ENCODE data around the gene MED25. TPM values are rescaled to one million over a fixed set of nuclear protein-coding genes. Genes with fewer than 3 reads are reported as not detected.
"Not testable (repeated sequence)": the region's sequence is repeated elsewhere in the genome, so short reads cannot be mapped to it uniquely, and the experiment has no call there.

Gene MED25
- total RNA-seq, 1 donor from 2014 or later: 66.0 TPM

- DNase-seq (ENCODE audit: low spot score): no peak
Measured at GRCh38 chr19:49816590-49816989, 1.5 kb upstream of the MED25 start.

- no peak for DNase-seq (ENCODE audit: low spot score)
Measured at GRCh38 chr19:49818649-49819370, 721 bp downstream of the MED25 start.

- DNase-seq (ENCODE audit: low spot score): not testable (repeated sequence)
Measured at GRCh38 chr19:49819452-49820115, 1.5 kb downstream of the MED25 start.

- no peak for DNase-seq (ENCODE audit: low spot score)
Measured at GRCh38 chr19:49820125-49820524, 2.0 kb downstream of the MED25 start.

GRCh38 chr19:49823472-49823871 lies 5.4 kb downstream of the MED25 start:
- no peak for DNase-seq (ENCODE audit: low spot score)

- DNase-seq (ENCODE audit: low spot score): no peak
Measured at GRCh38 chr19:49824662-49825061, 6.6 kb downstream of the MED25 start.

- no peak for DNase-seq (ENCODE audit: low spot score)
Measured at GRCh38 chr19:49827034-49827433, 8.9 kb downstream of the MED25 start.

- no peak for DNase-seq (ENCODE audit: low spot score)
Measured at GRCh38 chr19:49829200-49829599, 11.1 kb downstream of the MED25 start.

GRCh38 chr19:49829721-49830120 lies 11.6 kb downstream of the MED25 start:
- no peak for DNase-seq (ENCODE audit: low spot score)

GRCh38 chr19:49830766-49831165 lies 12.7 kb downstream of the MED25 start:
- no peak for DNase-seq (ENCODE audit: low spot score)

GRCh38 chr19:49831592-49831991 lies 13.5 kb downstream of the MED25 start:
- DNase-seq (ENCODE audit: low spot score): no peak

- no peak for DNase-seq (ENCODE audit: low spot score)
Measured at GRCh38 chr19:49832556-49832955, 14.5 kb downstream of the MED25 start.

- no peak for DNase-seq (ENCODE audit: low spot score)
Measured at GRCh38 chr19:49833599-49833998, 15.5 kb downstream of the MED25 start.

- DNase-seq (ENCODE audit: low spot score): no peak
Measured at GRCh38 chr19:49835562-49835961, 17.5 kb downstream of the MED25 start.

GRCh38 chr19:49836176-49837008 lies 18.3 kb downstream of the MED25 start:
- DNase-seq (ENCODE audit: low spot score): no peak

GRCh38 chr19:49837009-49837310 lies 18.9 kb downstream of the MED25 start:
- DNase-seq (ENCODE audit: low spot score): no peak

GRCh38 chr19:49837425-49837824 lies 19.3 kb downstream of the MED25 start:
- no peak for DNase-seq (ENCODE audit: low spot score)

GRCh38 chr19:49838885-49839588 lies 20.9 kb downstream of the MED25 start:
- DNase-seq (ENCODE audit: low spot score): no peak

- no peak for DNase-seq (ENCODE audit: low spot score)
Measured at GRCh38 chr19:49839713-49840112, 21.6 kb downstream of the MED25 start.

GRCh38 chr19:49840321-49840720 lies 22.2 kb downstream of the MED25 start:
- no peak for DNase-seq (ENCODE audit: low spot score)

GRCh38 chr19:49840736-49841249 lies 22.7 kb downstream of the MED25 start:
- no peak for DNase-seq (ENCODE audit: low spot score)

- DNase-seq (ENCODE audit: low spot score): no peak
Measured at GRCh38 chr19:49843265-49843664, 25.2 kb downstream of the MED25 start.
